Neuronal stem cell (in vitro differentiated cells): Measurements from ENCODE around the gene RLN3.
A peak's percentile ranks its signal among the peaks of the same experiment; 100 is the strongest.

ENCODE experiments used
- DNase-seq: peaks from one replicate; pipeline ENCODE4 v3.0.0-alpha.2; 2013; ENCODE audit warnings: low spot score
- H2AFZ ChIP-seq: one replicate; pipeline ENCODE4 v1.6.1; 2013; ENCODE audit warnings: mild to moderate bottlenecking, low read length, inconsistent platforms
- H2AK5ac ChIP-seq: 2 replicates; pipeline ENCODE4 v1.6.1; 2013; ENCODE audit warnings: low read depth, mild to moderate bottlenecking, inconsistent platforms, low read length, moderate library complexity, mixed read lengths
- H2BK120ac ChIP-seq: 2 replicates; pipeline ENCODE4 v1.6.1; 2013; ENCODE audit warnings: low read depth, mild to moderate bottlenecking, inconsistent platforms, low read length, moderate library complexity, mixed read lengths
- H2BK12ac ChIP-seq: one replicate; pipeline ENCODE4 v1.6.1; 2013; ENCODE audit warnings: low read length, inconsistent platforms
- H2BK15ac ChIP-seq: 2 replicates; pipeline ENCODE4 v1.6.1; 2013; ENCODE audit warnings: mild to moderate bottlenecking, low read length, inconsistent platforms, mixed read lengths
- H2BK5ac ChIP-seq: one replicate; pipeline ENCODE4 v1.6.1; 2013; ENCODE audit warnings: inconsistent platforms, mild to moderate bottlenecking, low read length, moderate library complexity
- H3K14ac ChIP-seq: one replicate; pipeline ENCODE4 v1.6.1; 2013; ENCODE audit warnings: low read length, inconsistent platforms
- H3K18ac ChIP-seq: 2 replicates; pipeline ENCODE4 v1.6.1; 2013; ENCODE audit warnings: low read length, inconsistent platforms
- H3K23ac ChIP-seq: 2 replicates; pipeline ENCODE4 v1.6.1; 2013; ENCODE audit warnings: low read depth, mild to moderate bottlenecking, mixed read lengths, low read length, inconsistent platforms; ENCODE audit not compliant: poor library complexity
- H3K27ac ChIP-seq: replicated peaks from 3 replicates; pipeline ENCODE4 v1.5.1; 2013; ENCODE audit warnings: low read length, inconsistent platforms
- H3K27me3 ChIP-seq, 3 experiments: 2 replicates each; pipeline ENCODE4 v1.6.1; 2013; ENCODE audit warnings: low read length in 3 of 3, mild to moderate bottlenecking in 2 of 3, inconsistent platforms in 1 of 3, low read depth in 1 of 3, mixed read lengths in 1 of 3, moderate library complexity in 1 of 3; ENCODE audit not compliant: control insufficient read depth in 3 of 3, insufficient read depth in 3 of 3
- H3K36me3 ChIP-seq, 2 donors: replicated peaks in 1 of 2; 2 replicates each; pipeline ENCODE4 v1.6.1; 2013; ENCODE audit warnings: low read length in 2 of 2; ENCODE audit not compliant: control insufficient read depth in 2 of 2, insufficient read depth in 2 of 2
- H3K4ac ChIP-seq: 2 replicates; pipeline ENCODE4 v1.6.1; 2013; ENCODE audit warnings: inconsistent platforms, mild to moderate bottlenecking, low read length, moderate library complexity
- H3K4me1 ChIP-seq, 2 donors: 1 replicate in 1 of 2; 2 replicates in 1 of 2; pipeline ENCODE4 v1.6.1; 2013; ENCODE audit warnings: low read length in 2 of 2, low read depth in 1 of 2; ENCODE audit not compliant: control insufficient read depth in 2 of 2, insufficient read depth in 1 of 2
- H3K4me2 ChIP-seq: one replicate; pipeline ENCODE4 v1.6.1; 2013; ENCODE audit warnings: mild to moderate bottlenecking, low read length, inconsistent platforms; ENCODE audit not compliant: insufficient read depth, poor library complexity, severe bottlenecking
- H3K4me3 ChIP-seq, 2 donors: 2 replicates each; pipeline ENCODE4 v1.5.1; 2013; ENCODE audit warnings: low read length in 2 of 2, mild to moderate bottlenecking in 2 of 2, inconsistent platforms in 1 of 2, moderate library complexity in 1 of 2
- H3K79me1 ChIP-seq: one replicate; pipeline ENCODE4 v1.6.1; 2013; ENCODE audit warnings: low read depth, mild to moderate bottlenecking, inconsistent platforms, low read length, moderate library complexity
- H3K9ac ChIP-seq: one replicate; pipeline ENCODE4 v1.6.1; 2013; ENCODE audit warnings: mild to moderate bottlenecking, low read depth, low read length, inconsistent platforms; ENCODE audit not compliant: poor library complexity
- H3K9me3 ChIP-seq, 2 donors: replicated peaks in 1 of 2; 2 replicates each; pipeline versions ENCODE3 to v1.6.1; 2013; ENCODE audit warnings: low read length in 2 of 2, mild to moderate bottlenecking in 2 of 2, inconsistent platforms in 1 of 2, low read depth in 1 of 2, mixed read lengths in 1 of 2, moderate library complexity in 1 of 2; ENCODE audit not compliant: control insufficient read depth in 2 of 2, insufficient read depth in 1 of 2
- H4K8ac ChIP-seq: one replicate; pipeline ENCODE4 v1.6.1; 2013; ENCODE audit warnings: low read depth, mild to moderate bottlenecking, inconsistent platforms, low read length, moderate library complexity
- H4K91ac ChIP-seq: one replicate; pipeline ENCODE4 v1.6.1; 2013; ENCODE audit warnings: low read length, low read depth, mild to moderate bottlenecking, inconsistent platforms; ENCODE audit not compliant: poor library complexity
- WGBS, 2 donors: extraction: QIAGEN DNeasy Blood & Tissue Kit; methylation state at CpG; one replicate each; pipeline ENCODE4 v1.1.7; 2013; ENCODE audit warnings: missing lambda C conversion rate in 2 of 2, mixed read lengths in 1 of 2; ENCODE audit not compliant: insufficient read length in 2 of 2, insufficient replicate concordance in 1 of 2; ENCODE audit errors: extremely low coverage in 2 of 2; 5-methylcytosine and 5-hydroxymethylcytosine counted together

Gene RLN3

GRCh38 chr19:13990085-13990484 lies 37.9 kb upstream of the RLN3 start:
- no peak overlapping the region for H3K23ac ChIP-seq
- no peak overlapping the region for H2AFZ ChIP-seq
- no peak overlapping the region for H3K18ac ChIP-seq
- H2AK5ac ChIP-seq, result no peak overlapping the region
- no peak overlapping the region for H3K14ac ChIP-seq
- H3K79me1 ChIP-seq, result peaks cover 6% of the 10 kb centered on the region
- no peak overlapping the region for H2BK12ac ChIP-seq
- no peaks in the 10 kb centered on the region for H3K9me3 ChIP-seq
- no peaks in the 10 kb centered on the region for H3K27me3 ChIP-seq
- no peak overlapping the region for H2BK120ac ChIP-seq
- H3K9ac ChIP-seq, result no peak overlapping the region
- no peak overlapping the region for H4K91ac ChIP-seq
- H4K8ac ChIP-seq, result no peak overlapping the region
- WGBS, 2 donors, result no CpG with 5 or more reads among the region's 8 CpGs
- peaks cover 14 to 28% of the 10 kb centered on the region in 2 donors for H3K36me3 ChIP-seq
- no peak overlapping the region for H3K4ac ChIP-seq
- H2BK5ac ChIP-seq, result no peak overlapping the region
- no peak overlapping the region for H3K27ac ChIP-seq
- H2BK15ac ChIP-seq, result no peak overlapping the region
- H3K4me3 ChIP-seq, result no peak overlapping the region
- no peak overlapping the region for H3K4me2 ChIP-seq
- H3K4me1 ChIP-seq, result peaks cover 5 to 6% of the 10 kb centered on the region in 2 donors
- no peak for DNase-seq

GRCh38 chr19:13992025-13992424 lies 35.9 kb upstream of the RLN3 start:
- Histone ChIP-seq H4K8ac (no peak overlapping the region), H3K27ac (no peak overlapping the region), H3K4me3 (peak overlapping the region in 1 of 2 donors; percentile 32), H2BK5ac (no peak overlapping the region), H2BK120ac (no peak overlapping the region), H3K36me3 (peaks cover 14 to 28% of the 10 kb centered on the region in 2 donors), H3K18ac (no peak overlapping the region), H3K27me3 (no peaks in the 10 kb centered on the region), H3K4me1 (no peaks in the 10 kb centered on the region), H3K9ac (no peak overlapping the region), H2AK5ac (no peak overlapping the region), H3K4ac (no peak overlapping the region), H2AFZ (no peak overlapping the region), H2BK15ac (no peak overlapping the region), H4K91ac (no peak overlapping the region), H3K14ac (no peak overlapping the region), H3K79me1 (peaks cover 3% of the 10 kb centered on the region), H3K9me3 (no peaks in the 10 kb centered on the region), H3K23ac (no peak overlapping the region), H2BK12ac (no peak overlapping the region), H3K4me2 (no peak overlapping the region)
- DNase-seq, result no peak
- no CpG with 5 or more reads among the region's 7 CpGs for WGBS, 2 donors

- peak overlapping the region; percentile 46 for H2AK5ac ChIP-seq
- no peak overlapping the region for H4K8ac ChIP-seq
- no peak overlapping the region for H3K14ac ChIP-seq
- no peak overlapping the region for H3K4me3 ChIP-seq
- no CpG with 5 or more reads among the region's 22 CpGs for WGBS, 2 donors
- no peaks in the 10 kb centered on the region for H3K4me1 ChIP-seq
- H3K18ac ChIP-seq, result no peak overlapping the region
- H2AFZ ChIP-seq, result no peak overlapping the region
- no peak overlapping the region for H2BK15ac ChIP-seq
- no peaks in the 10 kb centered on the region for H3K27me3 ChIP-seq
- no peak overlapping the region for H3K9ac ChIP-seq
- no peak for DNase-seq
- peak overlapping the region; percentile 17 for H3K23ac ChIP-seq
- no peak overlapping the region for H4K91ac ChIP-seq
- peaks cover 15 to 24% of the 10 kb centered on the region in 2 donors for H3K36me3 ChIP-seq
- no peak overlapping the region for H2BK12ac ChIP-seq
- H3K9me3 ChIP-seq, result peaks cover 3% of the 10 kb centered on the region in 2 donors
- no peak overlapping the region for H3K4me2 ChIP-seq
- no peak overlapping the region for H2BK120ac ChIP-seq
- no peak overlapping the region for H3K4ac ChIP-seq
- no peak overlapping the region for H3K27ac ChIP-seq
- H2BK5ac ChIP-seq, result peak overlapping the region; percentile 53
- peaks cover 6% of the 10 kb centered on the region for H3K79me1 ChIP-seq
These were observed 34.2 kb upstream of the RLN3 start for GRCh38 chr19:13993590-13994300.

- whole genome bisulfite sequencing, 2 donors, result no CpG with 5 or more reads among the region's 13 CpGs
- peaks cover 6% of the 10 kb centered on the region for H3K79me1 ChIP-seq
- H3K18ac ChIP-seq, result no peak overlapping the region
- H4K8ac ChIP-seq, result no peak overlapping the region
- no peak for DNase-seq
- H3K4me1 ChIP-seq, result no peaks in the 10 kb centered on the region
- peaks cover 9 to 12% of the 10 kb centered on the region in 2 donors for H3K9me3 ChIP-seq
- no peak overlapping the region for H4K91ac ChIP-seq
- no peak overlapping the region for H3K4me3 ChIP-seq
- H3K9ac ChIP-seq, result no peak overlapping the region
- no peak overlapping the region for H2BK12ac ChIP-seq
- no peak overlapping the region for H2AK5ac ChIP-seq
- no peaks in the 10 kb centered on the region for H3K27me3 ChIP-seq
- H2BK5ac ChIP-seq, result peak overlapping the region; percentile 53
- no peak overlapping the region for H3K27ac ChIP-seq
- H3K23ac ChIP-seq, result no peak overlapping the region
- peaks cover 14 to 24% of the 10 kb centered on the region in 2 donors for H3K36me3 ChIP-seq
- no peak overlapping the region for H3K4ac ChIP-seq
- H3K4me2 ChIP-seq, result no peak overlapping the region
- H2BK15ac ChIP-seq, result no peak overlapping the region
- no peak overlapping the region for H2AFZ ChIP-seq
- no peak overlapping the region for H3K14ac ChIP-seq
- no peak overlapping the region for H2BK120ac ChIP-seq
These were observed 32.8 kb upstream of the RLN3 start for GRCh38 chr19:13995017-13995728.
